Activated T-cell treated with anti-CD3 and anti-CD28 coated beads for 1 hour (primary cell): Measurements from ENCODE around the gene PODN.

Source experiments
- DNase-seq: peaks from one replicate; pipeline ENCODE4 v3.0.0-alpha.2; 2020; ENCODE audit warnings: low read depth

The PODN gene

GRCh38 chr1:53089478-53090226 lies 27.6 kb downstream of the PODN start:
- no peak for DNase-seq

GRCh38 chr1:53090227-53091147 lies 28.5 kb downstream of the PODN start:
- no peak for DNase-seq

- DNase-seq: no peak
Observed at GRCh38 chr1:53091841-53092645, 30.0 kb downstream of the PODN start.

- no peak for DNase-seq
Observed at GRCh38 chr1:53092659-53093450, 30.8 kb downstream of the PODN start.

- no peak for DNase-seq
Observed at GRCh38 chr1:53093451-53093754, 31.4 kb downstream of the PODN start.

- no peak for DNase-seq
Observed at GRCh38 chr1:53093778-53094532, 31.9 kb downstream of the PODN start.

GRCh38 chr1:53094533-53094919 lies 32.5 kb downstream of the PODN start:
- no peak for DNase-seq

- DNase-seq: no peak
Observed at GRCh38 chr1:53104289-53104913, 42.4 kb downstream of the PODN start.

GRCh38 chr1:53107090-53107489 lies 45.1 kb downstream of the PODN start:
- no peak for DNase-seq

GRCh38 chr1:53107570-53108322 lies 45.7 kb downstream of the PODN start:
- DNase-seq: no peak

- DNase-seq: no peak
Observed at GRCh38 chr1:53108646-53109580, 46.9 kb downstream of the PODN start.

- no peak for DNase-seq
Observed at GRCh38 chr1:53110370-53111072, 48.5 kb downstream of the PODN start.

- DNase-seq: no peak
Observed at GRCh38 chr1:53111073-53111556, 49.1 kb downstream of the PODN start.

GRCh38 chr1:53111693-53112092 lies 49.7 kb downstream of the PODN start:
- DNase-seq: no peak

GRCh38 chr1:53112271-53112774 lies 50.3 kb downstream of the PODN start:
- no peak for DNase-seq

GRCh38 chr1:53112861-53113260 lies 50.8 kb downstream of the PODN start:
- DNase-seq: no peak

- DNase-seq: no peak
Observed at GRCh38 chr1:53114090-53114489, 52.1 kb downstream of the PODN start.
